Measurements from ENCODE around the gene TPT1.
A peak's percentile ranks its signal among the peaks of the same experiment; 100 is the strongest.

TPT1 gene

DNA sequence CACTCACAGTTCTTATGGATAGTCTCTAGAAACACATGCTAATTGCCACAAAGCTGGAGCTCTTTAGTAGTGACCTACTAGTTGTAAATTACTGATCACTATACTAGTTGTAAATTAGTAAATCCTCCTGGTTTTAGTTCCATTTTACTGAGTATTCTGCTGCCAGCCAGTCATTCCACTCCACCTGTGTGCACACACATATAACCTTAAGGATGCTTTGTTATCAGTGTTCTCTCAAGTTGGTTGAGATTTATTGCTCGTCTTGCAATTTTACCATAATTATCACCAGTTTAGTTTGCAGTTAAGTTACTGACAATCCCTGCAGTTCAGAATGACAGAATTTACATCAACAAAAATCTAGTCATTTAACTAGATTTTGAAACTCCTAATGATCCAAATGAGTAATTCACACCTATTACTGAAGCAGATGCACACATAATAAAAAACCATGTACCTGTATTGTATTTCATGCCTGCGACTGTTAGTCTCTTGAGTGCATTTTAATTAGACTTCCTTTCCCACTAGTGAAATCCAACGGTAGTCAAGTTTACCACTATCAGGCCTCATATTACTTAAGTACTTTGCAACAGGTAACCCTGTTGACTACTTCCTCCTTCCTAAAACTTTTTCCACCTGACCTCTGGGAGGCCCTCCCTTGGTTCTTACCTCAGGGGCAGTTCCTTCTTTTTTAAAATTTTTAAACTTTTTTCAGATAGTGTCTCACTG, 7.6 kb downstream of the TPT1 start:
- no peak for DNase-seq

- DNase-seq, result no peak
Observed at GRCh38 chr13:45332831-45333219, 8.2 kb downstream of the TPT1 start.

DNA sequence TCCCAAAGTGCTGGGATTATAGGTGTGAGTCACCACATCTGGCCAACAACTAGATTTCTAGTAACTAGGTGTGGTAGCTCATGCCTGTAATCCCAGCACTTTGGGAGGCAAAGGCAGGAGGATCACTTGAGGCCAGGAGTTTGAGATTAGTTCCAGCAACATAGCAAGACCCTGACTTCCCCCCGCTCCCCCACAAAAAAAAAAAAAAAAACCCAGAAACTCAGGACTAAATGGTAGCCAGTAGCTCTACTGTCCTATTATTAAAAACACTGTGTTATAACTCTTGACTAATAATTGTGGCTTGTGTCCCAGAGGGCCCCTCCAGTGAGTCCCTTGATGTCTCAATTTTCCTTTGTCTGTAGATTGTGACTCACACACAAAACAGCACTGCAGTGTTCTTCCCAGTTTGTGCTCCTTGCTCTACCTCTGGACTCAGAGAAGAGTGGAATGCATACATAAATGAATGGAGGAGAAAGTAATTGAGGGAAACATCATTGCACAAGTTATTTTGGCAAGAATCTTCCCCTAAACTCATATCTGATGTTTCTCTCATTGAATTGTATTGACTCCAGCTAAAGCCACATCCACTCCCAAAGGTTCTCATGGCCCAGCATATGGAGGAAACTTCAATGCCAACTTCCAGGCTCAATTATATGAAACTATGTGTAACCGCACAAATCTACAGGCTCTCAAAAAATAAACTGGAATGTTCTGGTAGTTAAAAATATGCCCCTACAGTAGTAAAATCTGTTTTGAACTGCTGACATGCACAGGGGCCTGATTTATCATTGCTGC, 8.8 kb downstream of the TPT1 start:
- DNase-seq, result peak; percentile 83

GRCh38 chr13:45331692-45332035, 9.3 kb downstream of the TPT1 start:
- DNase-seq, result no peak

GRCh38 chr13:45331123-45331619, 9.8 kb downstream of the TPT1 start:
- DNase-seq, result no peak

- peak; percentile 49 for DNase-seq
Observed at GRCh38 chr13:45328661-45329111, 12.3 kb downstream of the TPT1 start.

DNA sequence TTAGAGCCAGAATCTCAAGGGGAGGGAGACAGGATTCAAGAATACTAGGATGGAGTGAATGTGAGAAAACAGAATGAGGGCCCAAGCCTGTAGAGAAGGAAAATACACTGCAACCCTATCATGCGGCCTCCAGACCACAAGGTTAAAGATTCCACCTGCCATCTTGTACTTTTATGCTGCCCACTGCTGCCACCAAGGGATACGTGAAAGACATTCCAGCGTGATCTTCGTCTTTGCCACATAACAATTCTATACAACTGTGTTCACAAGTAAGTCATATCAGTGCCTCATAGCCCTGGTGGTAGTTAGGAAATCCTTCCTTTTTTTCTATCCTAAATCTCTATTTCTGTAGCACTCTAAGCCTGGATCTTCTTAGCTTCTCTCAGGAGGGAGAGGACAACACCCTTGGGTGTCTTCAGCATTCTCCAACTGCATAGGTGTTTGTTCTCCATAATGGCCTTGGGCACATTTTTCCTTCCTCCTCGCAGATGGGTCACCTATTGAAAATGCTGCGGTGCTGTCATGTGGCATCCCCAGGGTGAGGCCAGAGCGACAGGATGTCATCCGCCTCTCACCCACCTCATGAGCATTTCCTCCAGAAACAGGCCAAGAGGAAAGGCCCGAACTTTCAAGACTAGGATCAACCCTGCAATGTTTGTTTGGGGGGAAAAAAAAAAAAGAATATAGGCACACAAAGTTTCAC, 13.6 kb downstream of the TPT1 start:
- no peak for DNase-seq

GRCh38 chr13:45325806-45326205, 15.2 kb downstream of the TPT1 start:
- peak; percentile 90 for DNase-seq

- no peak for DNase-seq
Observed at GRCh38 chr13:45320876-45321629, 19.9 kb downstream of the TPT1 start.

DNA sequence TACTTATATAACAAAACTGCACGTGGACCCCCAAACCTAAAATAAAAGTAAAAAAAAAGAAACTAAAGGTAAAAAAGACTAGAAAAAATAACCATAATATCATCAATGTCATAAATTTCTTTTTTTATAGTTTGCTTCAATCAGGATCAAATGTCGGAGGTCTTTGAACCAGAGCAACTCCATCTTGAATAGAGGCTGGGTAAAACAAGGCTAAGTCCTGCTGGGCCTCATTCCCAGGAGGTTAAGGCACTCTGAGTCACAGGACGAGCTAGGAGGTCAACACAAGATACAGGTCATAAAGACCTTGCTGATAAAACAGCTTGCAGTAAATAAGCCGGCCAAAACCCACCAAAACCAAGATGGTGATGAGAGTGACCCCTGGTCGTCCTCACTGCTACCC, 24.0 kb downstream of the TPT1 start:
- DNase-seq, result no peak

DNA sequence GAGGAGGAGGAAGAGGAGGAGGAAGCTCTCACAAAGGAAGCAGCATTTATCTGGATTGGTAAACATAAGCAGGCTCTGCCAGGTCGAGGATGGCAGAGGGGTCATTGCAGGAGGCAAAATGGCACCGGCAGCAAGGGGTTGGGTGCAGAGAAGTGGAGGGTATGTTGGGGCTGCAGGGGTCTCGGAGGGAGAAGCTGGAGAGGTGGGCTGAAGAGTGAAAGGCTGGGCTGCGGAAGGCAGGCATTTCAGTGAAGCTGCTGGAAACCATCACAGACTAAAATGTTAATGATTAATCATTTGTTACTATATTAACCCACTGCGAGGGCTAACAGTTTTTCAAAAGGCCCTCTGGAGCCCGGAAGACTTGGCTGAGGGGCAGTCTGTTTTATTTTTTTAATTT, 24.6 kb downstream of the TPT1 start:
- no peak for DNase-seq

DNA sequence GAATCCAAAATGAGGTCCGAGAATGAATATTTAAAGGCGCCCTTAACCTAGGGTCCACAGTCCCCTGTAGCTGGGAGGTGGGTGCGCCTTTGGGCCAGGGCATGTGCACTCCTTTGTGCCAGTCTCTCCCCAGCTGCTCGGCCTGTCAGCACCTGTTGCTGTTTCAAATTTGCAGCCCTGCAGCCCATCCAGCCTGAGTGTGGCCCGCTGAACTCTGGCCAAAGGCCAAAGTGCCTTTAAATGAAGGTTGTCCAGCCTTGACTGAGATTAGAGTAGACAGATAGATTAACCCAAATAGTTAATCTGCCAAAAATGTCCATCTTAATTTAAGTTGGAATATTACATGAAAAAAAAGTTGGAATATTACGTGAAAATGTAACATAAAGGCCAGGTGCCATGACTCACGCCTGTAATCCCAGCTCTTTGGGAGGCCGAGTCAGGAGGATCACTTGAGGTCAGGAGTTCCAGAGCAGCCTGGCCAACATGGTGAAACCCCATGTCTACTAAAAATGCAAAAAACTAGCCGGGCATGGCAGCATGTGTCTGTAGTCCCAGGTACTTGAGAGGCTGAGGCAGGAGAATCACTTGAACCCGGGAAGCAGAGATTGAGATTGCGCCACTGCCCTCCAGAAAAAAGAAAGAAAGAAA, 25.3 kb downstream of the TPT1 start:
- no peak for DNase-seq

DNA sequence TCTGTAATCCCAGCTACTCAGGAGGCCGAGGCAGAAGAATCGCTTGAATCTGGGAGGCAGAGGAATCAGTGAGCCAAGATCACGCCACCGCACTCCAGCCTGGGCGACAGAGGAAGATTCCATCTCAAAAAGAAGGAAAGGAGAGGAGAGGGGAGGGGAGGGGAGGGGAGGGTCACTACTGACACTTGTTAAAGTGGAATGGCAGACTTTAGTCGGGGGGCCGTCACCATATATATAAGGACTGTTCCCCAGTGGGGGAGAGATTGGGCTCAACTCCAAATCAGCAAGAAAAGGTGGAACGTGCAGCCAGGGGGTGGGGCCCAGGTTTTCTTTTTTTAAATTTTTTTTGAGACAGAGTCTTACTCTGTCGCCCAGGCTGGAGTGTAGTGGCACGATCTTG, 26.2 kb downstream of the TPT1 start:
- no peak for DNase-seq

DNA sequence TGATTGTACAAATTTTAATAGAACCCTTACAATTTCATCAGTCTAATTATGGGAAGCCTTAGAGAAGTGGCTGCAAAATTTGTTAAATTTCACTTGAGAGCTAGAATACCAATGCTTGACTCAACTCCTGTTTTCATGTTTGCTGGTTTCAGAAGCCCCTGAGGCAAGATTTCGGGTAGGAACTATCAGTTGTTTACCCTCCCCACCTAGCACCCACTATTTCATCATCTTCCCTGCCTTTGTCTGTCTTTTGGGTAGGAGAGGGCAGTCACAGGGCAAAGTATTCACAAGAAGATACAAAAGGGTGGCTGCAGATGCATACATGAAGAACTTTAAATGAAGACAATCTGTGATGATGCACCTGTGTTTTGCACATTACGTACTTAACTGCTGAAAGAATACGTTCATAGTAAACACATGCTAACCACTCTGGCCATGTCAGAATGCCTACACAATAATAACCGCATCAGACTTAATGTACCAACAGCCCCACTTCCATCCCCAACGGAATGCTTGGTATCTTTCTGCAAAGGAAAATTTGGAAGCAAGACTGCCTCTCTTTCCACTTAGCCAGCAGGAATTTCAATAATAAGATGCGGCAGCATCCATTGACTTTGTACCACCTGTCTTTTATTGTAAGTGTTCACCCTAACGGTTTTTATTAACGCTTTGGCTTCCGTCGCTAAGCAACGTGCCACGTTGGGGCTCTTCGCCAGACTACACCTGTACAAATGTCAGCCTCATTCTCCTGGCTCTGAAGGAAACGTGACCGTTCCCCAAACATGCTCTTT, 30.4 kb downstream of the TPT1 start:
- no peak for DNase-seq

- no peak for DNase-seq
Observed at GRCh38 chr13:45306966-45307365, 34.0 kb downstream of the TPT1 start.

- DNase-seq, result no peak
Observed at GRCh38 chr13:45305079-45305478, 35.9 kb downstream of the TPT1 start.

DNA sequence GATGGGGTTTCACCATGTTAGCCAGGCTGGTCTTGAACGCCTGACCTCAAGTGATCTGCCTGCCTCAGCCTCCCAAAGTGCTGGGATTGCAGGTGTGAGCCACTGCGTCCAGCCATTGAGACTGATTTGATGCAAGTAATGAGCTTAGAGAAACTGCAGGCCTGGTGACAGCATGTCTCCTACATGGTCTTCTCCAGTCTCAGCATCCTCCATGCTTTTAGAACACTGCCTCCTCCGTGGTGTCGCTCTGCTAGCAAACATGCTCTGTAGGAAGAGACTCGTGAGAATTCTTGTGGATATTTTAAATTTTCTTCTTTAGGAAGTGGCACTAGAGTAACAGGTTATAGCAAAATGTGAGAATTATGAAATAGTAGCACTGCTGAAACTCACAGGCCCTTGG, 37.1 kb downstream of the TPT1 start:
- no peak for DNase-seq

GRCh38 chr13:45303026-45303425, 38.0 kb downstream of the TPT1 start:
- no peak for DNase-seq

DNA sequence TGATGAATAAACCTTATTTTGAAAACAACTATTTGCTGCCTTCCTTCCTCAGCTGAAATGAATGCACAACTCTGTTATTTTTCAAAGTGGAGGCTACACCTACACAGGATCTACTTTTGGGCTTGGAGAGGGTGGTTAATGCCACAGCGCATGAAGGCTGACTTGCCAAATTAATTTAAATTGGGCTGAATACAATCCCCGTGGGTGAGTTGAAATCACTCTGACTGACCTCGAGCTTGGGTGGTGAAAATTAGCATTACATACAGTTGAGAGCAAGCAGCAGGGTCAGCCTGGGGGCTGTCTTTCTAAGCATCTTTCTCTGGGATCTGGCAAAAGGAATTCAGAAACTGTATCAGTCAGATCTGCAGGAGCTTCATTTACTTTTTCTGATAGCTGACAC, 38.5 kb downstream of the TPT1 start:
- DNase-seq, result no peak

DNA sequence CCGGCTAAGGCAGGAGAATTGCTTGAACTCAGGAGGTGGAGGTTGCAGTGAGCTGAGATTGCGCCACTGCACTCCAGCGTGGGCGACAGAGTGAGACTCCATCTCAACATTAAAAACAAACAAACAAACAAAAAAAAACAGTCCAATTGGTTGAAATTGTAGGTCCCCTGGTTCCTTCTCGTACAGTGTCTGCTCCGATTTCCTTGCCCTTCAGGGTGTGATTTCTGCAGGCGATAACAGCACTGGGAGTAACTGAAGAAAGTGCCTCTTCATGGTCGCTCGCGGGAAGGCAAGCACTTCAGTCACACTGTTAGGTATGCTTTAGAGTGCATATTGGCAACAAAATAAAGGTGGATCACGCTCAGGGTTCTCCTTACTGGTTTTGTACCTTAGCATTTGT, 39.7 kb downstream of the TPT1 start:
- no peak for DNase-seq

- DNase-seq, result no peak
Observed at GRCh38 chr13:45300190-45300985, 40.6 kb downstream of the TPT1 start.

Measured in EL (cell line).